SW480 (cell line): Measurements from ENCODE around the gene MLH3.

Experiments used
- DNase-seq: peaks from one replicate; pipeline ENCODE4 v3.0.0-alpha.2; 2016; ENCODE audit warnings: low spot score

The MLH3 gene

DNA sequence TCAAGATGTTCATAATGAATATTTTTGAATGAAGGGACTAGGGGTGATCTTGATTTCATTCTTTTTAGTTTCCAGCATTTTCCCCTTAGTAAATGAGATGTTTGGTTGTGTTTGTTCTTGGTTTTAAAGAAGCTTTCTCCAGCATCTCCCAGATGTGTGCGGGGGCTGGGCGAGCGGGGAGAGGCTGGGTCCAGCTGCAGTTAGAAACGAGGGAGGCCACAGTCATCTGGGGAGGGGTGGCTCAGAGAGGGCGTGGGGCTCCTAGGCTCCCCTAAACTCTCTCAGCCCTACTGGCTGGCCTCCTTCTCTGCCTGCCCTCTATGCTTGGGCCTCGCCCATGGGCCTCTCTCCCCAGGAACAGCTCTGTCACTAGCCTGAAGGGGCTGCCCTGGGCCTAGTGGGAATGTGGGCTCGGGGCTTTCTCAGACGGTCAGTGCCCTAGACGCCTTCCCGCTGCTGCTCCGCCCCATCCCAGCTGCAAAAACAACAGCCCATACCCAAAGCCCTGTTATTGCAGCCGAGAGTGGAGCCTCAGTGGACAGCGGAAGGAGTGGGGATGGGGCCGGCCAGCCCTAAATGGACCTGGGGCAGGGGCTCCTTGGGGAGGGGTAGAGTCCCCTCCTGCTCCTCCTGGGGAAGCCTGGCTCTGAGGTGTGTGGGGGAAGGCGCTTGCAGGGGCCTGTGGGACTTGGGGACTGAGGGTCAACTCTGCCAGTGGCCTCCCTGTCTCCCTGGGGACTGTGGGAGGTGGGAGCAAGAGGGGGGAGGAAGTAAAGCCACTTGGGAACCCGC lies 66.8 kb downstream of the MLH3 start:
- no peak for DNase-seq

DNA sequence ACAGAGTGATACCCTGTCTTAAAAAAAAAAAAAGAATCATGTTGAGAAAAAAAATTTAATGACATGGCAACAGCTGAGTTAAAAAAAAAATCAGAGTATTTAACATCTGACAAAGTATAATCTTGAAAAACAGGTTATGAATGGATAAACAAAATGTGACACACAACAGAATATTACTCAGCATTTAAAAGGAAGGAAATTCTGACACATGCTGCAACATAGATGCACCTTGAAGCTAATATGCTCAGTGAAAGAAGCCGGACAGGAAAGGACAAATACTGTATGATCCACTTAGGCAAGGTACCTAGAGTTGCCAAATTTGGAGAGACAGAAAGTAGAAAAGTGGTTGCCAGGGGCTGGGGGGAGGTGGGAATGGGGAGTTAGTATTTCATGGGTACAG lies 67.9 kb downstream of the MLH3 start:
- no peak for DNase-seq

DNA sequence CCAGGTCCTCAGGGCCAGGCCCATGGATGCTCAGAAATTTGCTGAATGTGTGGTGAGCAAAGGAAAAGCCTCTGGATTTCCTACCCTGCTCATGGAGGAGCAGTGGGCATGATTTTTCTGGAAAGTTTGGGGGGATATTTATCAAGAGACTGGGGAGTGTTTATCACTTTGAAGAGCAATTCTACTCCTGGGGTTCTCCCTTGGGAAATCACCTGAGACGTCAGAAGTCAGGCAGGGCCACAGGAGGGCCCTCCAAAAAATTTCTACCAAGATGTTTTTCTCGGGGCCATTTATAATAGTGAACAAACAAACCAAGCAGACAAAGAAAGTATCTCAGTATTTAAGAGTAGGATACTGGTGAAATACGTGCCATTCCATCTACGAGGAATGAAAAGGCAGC lies 68.6 kb downstream of the MLH3 start:
- DNase-seq, result no peak

DNA sequence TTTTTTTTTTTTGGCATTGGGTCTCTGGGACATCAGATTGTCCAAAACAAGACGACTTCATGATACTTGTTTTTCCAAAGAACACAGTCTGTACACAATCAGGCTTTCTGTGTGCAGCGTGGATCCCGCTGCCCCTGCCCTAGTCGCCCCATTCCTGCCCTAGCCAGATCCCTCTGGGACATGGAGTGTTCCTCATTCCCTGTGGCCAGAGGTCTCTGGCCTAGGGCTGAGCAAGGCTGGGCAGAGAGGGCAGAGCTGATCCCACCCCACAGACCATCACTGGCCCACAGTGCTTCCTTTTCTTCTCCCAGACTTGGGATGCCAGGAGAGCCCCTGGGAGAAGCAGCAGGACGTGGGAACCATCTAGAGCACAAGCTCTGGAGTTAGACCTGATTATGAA lies 69.4 kb downstream of the MLH3 start:
- no peak for DNase-seq

DNA sequence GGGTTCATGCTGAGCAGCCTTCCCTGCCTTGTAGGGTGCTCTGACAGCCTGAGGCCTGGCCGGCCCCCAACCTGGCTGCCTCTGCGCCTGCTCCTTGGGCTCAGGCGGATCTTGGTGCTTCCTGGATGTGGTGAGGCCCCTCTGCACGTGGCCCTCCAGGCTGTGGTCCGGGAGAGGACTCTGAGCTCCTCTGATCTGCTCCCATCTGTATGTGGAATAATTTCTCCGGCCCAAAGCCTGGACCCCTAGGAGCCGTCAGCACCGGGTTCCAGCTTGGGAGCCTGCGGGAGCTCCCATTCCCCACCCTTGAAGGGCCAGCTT lies 69.8 kb downstream of the MLH3 start:
- DNase-seq, result no peak

DNA sequence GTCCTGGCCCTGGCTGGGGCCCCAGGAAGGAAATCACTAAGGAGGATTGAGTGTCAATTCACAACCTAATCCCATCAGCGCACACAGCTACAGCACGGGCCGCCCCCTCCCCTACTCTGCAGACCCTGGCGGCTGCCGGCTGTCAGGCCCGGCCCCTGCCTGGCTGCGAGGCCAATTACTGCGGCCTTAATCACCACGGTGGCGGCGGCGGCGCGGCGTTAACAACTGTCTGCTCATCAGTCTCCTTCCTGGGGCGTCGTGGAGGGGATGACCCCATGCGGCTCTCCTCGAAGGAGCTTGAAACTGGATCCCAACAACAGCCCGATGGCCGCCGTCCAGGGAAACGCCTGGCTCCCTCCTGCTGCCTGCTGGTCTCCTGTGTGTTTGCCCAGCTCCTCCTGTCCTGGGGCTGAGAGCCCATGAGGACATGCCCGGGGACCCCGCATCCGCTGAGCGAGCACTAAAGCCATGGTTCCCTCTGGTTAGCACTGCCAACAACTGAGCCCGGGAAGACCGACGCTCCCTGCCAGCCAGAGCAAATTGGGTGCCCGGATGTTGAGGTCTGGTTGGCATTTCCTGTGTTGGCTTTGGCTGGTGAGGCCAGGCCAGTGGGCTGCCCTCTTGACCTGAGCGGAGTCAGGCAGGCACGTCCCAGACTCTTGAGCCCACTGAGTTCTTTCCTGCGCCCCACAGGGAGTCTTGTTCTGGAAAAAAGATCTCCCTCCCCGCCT lies 70.4 kb downstream of the MLH3 start:
- DNase-seq, result no peak

DNA sequence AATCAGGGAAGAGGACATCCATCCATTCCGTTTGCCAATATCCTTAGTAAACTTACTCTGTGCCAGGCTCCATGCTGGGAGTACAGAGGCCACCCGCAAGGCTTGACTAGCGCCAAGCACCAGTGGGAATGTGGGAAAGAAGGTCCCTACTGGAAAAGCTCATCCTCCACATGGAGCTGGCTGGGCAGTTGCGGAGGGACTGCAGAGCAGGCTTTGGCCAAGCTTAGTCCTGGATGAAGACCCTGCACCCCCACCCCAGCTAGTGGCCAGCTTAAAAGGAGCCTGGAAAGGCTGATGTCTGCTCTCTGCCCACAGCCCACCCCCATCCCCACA lies 70.9 kb downstream of the MLH3 start:
- no peak for DNase-seq

DNA sequence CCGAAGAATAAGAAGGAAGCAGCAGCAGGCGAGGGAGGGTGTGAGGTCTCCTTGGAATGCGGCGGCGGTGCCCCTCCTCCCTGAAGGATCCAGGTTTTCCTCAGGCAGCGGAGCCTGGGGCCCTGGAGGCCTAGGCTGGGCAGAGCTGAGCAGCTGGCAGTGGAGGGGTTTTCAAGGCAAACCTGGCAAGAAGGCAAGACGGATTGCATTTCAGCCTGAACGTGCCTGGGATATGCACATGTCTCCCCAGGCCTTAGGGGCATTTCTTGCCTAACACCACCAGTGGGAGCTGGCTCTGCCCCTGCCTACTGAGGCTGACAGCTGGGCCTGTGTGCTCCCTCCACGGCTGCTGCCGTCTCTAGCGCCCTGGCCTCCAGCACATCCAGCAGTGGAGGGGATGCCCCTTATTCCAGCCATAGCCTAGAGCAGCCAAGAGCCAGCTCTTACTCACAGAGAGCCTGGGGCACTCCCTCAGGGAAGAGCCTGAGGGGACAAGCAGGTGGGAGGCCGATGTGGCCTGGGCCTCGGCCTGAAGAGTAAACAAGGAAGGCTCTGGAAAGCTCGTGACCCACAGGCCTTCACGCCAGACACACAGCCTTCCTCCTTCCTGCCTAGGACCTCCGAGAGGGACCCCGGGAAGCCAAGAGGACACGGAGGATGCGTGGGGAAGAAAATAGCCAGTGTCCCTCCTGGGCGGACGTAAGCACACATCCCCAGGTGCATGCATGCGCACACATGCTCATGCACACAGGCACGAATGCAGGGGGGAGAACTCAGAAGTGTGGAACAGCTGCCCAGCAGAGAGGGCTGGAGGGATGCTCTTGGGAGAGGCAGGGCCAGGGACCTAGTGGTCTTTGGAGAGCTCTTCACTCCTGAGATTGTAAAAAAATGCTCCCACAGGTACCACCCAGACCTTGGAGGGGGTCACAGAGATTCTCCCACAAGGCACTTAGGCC lies 71.5 kb downstream of the MLH3 start:
- DNase-seq, result no peak

DNA sequence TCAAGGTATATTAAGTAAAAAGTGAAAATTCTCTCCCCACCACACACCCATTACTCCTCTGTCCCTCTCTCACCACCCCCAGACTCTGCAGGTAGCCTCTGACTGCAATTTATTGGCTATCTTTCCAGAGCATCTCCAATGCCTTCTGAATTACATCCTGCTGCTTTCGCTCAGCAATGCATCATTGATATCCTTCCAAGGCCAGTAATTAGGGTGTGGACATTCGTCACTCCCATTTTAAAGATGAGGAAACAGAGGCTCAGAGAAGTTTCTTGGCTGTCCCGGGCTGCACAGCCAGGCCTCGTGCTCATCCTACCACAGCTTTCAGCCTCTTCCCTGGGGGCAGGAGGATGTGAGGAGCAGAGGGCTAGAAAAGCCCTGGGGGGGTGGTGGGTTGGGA lies 72.2 kb downstream of the MLH3 start:
- DNase-seq, result no peak

DNA sequence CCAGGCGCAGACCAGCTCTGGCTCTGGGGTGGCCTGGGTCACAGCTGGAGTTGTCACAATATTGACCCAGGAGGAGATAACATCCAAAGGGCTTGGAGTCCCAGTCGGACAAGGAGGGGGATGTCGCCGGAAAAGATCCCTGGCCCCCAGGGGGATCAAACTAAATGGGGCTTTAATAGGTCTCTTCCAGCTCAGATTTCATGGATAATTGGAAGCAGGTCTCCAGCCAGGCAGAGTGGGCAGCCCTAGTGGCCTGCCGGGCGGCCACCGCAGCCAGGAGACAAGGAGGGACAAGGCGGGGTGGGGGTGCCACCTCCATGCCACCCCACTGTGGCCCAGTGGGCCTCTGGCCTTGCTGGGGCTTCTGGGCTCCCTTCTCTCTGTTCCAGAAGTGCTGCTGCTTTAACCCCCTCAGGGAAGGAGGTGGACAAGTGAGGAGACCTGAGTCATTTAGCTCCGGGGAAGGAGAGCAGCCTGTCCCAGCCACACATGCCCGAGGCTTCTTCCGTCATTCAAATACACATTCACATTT lies 72.8 kb downstream of the MLH3 start:
- DNase-seq, result no peak

DNA sequence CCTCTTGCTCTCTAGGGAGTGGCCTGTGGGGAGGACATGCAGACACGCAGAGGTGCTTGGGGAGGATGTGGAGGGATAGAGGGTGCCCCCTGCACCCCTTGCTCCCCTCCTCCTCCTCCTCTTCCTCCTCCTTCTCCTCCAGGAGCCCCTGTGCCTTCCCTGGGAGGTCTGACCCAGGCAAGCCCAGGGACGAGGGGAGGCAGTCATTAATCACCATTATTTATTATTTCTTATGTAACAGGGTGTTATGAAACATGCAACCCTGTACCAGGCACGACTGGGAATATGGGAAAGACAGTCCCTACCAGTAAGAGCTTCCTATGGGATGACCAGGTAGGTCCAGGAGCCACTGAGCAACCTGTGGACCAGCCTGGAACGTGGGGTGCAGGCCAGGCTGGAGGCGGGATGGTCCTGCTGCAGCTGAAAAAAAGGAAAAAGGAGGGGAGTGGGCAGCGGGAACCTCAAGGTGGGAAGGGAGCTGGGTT lies 73.3 kb downstream of the MLH3 start:
- DNase-seq, result no peak

DNA sequence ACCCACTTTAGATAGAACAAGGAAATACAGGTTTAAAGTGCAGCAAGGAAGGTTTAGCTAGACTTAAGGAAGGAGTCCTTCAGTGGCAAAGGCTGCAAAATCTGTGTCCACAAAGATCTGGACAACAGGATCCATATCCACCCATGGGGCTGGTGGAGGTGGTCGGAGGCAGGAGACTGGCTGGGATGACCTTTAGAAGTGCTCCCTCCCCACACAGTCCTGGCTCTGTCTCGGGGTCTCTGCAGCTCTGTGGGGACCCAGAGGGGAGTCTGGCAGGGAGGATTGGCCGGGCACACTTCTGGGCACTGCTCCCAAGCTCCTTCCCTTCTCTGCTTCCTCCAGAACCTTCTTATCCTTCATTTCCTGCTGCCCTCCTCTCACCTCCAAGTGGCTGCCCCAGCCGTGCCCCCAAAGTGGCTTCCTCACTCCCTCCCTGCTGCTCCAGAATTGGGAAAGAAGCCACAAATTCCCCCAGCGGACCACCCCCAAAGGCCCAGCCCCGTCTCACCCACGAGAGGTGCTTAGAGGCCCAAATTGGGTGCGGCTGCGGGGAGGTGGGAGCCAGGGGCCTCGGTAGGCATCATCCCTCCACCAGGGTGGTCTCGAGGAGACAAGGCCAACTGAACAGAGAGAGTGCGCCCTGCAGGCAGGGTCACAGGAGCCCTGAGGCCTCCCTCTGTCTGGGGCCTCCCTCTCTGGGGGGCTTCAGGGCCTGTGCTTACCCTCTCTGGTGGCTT lies 73.9 kb downstream of the MLH3 start:
- no peak for DNase-seq

DNA sequence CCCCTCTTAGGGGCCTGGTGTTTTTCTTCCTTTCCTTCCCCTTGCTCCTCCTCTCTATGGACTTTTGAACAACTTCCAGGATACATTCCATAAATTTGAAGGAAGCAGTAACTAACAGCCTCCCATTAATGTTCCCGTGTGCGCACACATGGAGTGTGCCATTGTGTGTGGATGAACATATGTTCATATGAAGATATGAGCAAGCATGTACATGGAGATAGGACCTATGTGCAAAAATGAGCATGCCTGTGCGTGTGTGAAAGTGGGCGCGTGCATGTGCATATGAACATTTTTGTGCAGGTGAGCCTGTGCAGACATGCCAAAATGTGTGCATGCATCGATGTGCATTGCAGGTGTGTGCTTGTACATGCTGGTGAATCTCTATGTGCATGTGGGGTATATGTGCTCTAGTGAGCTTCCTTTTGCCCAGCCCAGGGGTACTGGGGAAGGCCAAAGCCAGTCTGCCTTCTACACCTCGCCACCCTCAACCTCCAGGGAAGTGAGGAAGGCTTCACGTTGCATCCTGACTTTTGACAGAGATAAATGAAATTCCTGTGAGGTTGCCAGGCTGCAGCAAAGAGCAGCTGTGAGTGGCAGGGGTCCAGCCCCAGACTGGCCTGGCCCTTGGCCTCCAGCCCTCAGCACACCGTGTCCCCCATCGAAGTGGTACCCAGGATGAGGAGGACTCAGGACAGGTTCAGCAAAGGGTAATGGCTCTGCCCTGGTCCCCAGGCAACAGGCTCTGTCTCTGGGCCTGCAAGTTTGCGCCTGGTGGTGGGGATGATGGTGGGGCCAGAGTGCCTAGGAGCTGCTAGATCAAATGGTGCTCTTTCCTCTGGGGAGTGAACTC lies 74.8 kb downstream of the MLH3 start:
- DNase-seq, result no peak

DNA sequence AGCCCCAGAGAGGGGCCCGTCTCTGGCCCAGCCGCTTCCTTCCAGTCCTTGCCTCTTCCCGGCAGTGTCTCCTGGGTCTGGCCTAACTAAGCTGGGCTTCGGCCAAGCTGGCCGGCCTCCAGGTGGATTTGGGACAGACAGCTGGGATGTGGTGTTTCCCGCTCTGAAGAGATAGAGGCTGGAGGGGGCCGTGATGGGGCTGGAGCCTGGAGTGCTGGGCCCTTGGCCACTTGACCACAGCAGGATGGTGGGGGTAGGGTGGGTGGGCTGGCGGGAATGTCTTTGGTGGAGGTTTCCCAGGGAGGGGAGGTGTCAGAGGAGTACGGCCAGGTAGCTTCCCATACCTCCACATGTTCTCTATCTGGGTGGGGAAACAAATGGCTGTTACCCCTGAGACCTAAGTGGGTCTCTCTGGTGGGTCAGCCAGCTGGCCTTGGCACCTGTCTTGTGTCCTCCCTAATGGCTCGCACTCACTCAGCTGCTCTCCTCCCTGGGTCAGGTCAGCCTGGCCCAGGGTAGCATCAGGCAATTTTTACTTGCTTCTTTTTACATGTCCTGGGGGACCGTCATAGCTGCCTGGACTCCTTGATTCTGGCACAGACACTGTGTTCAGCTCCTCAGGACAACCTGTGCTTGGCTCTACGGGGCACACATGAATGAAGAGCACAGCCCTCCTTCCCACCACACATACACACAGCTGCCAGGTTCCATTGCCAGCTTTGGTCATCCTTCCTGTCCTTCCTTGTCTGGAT lies 76.0 kb downstream of the MLH3 start:
- no peak for DNase-seq

DNA sequence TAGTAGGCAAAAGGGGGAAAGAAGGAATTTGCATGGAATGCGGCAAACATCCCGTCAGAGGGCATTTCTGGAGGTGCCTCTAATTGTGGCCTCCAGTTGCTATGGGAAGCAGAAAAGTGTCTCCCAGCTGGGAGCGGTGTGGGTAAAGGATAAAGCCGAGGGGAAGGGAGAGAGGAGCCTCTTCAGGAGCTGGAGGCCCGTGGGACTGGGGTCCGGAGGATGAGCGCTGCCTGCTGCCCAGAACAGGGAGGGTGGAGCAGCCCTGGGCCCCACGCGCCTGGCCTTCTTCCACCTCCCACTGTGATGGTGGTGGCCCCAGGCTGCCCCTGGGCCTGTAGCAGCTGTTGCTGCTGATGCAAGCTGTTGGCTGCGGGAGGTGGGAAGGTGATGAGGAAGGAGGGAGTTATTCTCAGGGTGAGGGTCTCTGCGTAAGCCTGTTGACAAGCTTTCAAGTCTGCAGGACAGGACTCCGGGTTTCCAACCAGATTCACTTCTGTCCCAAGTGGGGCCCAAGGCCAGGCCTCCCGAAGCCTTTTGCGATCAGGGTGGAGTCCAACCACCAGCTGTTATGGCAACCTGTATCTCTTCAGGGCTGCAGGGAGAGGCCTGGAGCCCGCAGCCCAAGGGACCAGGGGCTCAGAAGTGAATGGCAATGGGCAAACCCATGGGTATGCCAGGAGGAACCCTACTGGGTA lies 76.8 kb downstream of the MLH3 start:
- no peak for DNase-seq

DNA sequence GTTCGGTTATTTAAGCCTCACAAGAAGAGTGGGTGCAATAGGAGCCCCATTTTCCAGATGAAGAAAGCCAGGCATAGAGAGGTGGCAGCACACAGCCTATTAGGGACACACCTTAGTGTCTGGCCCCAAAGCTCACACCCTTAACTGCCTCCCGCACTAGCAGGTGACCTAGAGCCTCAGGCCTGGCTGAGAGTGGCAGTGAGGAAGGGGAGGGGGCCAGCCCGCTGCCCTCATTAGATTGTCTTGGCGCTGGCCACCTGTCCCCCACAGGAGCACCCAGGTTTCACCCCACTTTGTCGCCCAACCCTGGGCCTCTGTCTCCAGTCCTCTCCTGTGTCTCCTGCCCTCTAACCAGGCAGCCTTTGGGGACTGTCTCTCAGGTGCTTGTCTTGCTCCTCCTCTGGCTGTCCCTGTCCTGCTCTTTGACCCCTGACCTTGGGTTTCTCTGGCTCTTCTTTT lies 77.3 kb downstream of the MLH3 start:
- DNase-seq, result no peak

DNA sequence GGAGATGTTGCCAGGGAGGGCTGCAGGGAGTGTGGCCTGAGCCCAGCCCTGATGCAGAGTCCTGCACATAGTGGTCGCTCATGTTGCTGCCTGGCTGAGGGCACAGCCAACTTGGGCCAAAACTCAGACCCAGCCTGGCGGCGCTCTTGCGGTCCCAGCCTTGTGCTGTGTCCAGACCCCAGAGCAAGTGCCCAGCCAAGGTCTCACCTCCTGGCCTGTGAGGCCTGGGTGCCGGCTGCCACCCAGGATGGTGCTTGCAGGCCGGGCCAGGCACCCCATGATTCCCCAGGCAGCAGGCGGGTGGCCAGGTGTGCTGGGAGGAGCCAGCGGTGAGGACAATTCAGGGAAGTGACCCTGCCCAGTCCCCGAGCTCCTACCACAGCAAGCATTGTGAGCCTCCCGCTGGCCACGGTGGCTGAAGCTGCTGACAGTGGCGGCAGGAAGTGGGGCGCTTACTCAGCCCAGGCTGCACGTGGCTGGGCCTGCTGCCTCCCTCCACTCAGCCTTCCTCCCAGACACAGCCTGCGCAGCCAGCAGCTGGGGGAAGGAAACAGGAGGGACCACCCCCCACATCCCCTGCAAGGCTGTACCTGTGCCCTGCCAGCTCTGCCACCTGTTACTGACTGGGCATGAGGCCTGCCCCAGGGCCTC lies 78.1 kb downstream of the MLH3 start:
- no peak for DNase-seq

DNA sequence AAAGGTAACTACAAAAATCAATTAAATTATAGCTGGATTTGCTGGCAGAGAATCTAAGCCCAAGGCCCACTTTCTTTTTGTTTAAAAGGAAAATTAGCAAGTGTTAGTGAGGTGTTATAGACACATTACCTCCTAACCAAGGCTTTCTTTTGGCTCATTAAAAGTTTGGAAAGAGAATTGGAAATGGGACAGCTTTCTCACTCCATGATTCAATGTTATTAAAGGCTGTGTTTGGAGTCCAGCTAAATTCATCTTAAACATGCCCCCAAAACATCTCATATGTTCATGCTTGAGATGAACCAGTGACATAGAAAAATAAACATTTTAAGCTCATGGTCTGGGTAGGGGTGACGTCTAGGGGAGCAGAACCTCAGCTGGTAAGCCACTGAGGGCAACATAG lies 82.5 kb downstream of the MLH3 start:
- no peak for DNase-seq
